Fibroblast of skin of left quadriceps (primary cell): ENCODE results near the gene ABCC1.
A peak's percentile ranks its signal among the peaks of the same experiment; 100 is the strongest.
"Not testable (repeated sequence)": the region's sequence is repeated elsewhere in the genome, so short reads cannot be mapped to it uniquely, and the experiment has no call there.

Experiments used
- DNase-seq, 2 experiments: peaks; one replicate each; pipeline ENCODE4 v3.0.0-alpha.2; 2013; ENCODE audit warnings: low read depth in 2 of 2

The ABCC1 gene

GRCh38 chr16:16082255-16082654, 132.8 kb downstream of the ABCC1 start:
- no peak for DNase-seq

DNA sequence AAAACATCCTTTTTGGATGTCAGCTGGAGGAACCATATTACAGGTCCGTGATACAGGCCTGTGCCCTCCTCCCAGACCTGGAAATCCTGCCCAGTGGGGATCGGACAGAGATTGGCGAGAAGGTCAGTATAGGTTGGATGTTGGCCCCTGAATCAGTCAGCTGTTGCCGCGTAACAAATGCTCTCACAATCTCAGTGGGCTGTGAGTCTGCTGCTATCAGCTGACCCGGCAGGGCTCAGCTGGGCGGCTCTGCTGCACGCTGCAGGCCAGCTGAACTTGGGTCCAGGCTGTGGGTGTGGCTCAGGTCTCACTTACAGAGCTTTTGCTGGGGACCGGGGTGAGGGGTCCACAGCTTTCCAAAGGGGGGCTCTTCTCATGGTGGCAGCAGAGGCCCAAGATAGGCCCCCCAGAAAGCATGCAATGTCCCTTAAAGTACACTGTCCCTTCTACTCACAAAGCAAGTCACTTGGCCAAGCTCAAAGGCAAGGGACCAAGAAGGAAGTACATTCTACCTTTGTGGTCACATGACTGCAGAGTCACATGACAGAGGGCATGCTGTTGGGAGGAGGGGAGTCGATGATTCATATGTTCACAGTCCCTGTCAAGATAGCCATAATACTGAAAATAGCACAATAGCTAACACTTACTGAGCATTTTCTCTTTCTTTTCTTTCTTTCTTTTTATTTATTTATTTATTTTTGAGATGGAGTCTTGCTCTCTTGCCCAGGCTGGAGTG, 134.2 kb downstream of the ABCC1 start:
- no peak for DNase-seq

GRCh38 chr16:16084874-16085273, 135.5 kb downstream of the ABCC1 start:
- DNase-seq = no peak

DNA sequence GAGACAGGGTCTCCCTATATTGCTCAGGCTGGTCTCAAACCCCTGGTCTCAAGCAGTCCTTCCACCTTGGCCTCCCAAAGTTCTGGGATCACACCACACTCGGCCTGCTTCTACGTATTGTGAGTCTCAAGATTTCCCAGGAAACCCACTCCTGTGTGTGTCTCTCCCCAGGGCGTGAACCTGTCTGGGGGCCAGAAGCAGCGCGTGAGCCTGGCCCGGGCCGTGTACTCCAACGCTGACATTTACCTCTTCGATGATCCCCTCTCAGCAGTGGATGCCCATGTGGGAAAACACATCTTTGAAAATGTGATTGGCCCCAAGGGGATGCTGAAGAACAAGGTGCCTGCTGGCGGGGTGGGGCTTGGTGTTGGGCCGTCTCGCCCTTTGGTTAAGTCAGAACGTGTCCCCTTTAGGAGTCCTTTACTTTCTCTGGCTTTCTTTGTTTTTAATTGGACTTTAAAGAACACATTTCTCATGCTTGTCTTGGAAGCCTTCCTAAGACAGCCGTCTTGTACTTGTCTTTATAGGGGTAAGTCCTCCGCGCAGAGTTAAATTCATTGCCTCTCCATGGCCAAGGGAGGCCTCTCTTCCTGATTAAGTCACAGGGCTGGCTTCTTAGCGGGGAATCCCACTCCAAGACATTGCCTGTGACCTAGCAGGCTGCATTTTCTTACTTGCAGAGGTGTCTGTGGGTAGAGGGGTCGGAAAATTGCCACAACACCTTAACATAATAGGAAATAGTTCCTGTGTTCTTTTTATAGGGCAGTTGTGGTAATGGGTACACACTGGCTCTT, 137.4 kb downstream of the ABCC1 start:
- no peak for DNase-seq

DNA sequence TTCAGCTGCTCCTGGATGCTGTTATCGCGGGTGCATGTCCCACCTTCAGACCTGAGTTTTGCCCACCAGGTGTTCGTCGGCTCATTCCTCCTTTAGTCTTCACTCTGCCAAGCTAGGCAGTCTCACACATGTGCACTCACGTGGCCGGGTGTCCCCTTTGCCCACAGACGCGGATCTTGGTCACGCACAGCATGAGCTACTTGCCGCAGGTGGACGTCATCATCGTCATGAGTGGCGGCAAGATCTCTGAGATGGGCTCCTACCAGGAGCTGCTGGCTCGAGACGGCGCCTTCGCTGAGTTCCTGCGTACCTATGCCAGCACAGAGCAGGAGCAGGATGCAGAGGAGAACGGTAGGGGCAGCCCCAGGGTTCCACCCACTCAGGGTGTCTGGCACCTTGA, 140.8 kb downstream of the ABCC1 start:
- no peak for DNase-seq

DNA sequence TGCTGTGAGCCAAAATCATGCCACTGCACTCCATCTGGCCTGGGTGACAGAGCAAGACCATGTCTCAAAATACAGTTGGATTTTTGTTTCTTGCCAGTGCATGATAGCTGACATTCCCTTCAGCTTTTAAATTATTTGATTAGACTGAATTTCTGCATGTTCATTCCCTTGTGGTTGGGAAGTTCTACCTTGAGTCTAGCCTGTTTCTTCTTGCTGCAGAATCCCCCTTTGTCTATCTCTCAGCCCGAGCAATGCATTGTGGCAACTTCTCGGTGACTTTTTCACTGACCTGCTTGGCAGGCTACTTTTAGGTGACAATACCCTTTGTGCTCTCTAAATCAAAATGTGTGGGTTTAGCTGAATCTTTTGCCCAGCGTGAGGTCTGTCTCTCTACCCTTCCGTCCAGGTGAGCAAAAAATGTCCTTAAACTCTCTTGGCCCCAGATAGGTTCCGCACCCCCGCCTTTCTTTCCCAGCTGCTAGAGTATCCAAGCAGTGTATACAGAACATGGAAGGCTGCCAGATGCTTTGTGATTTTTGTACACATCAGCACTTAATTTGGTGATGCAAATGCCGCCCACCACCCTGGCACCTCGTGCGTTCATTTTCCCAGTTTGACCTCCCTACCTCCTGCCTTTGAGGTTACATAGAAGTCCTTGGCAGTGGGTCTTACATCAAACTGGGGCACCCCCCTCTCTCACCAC, 143.7 kb downstream of the ABCC1 start:
- DNase-seq = no peak

- DNase-seq = no peak
These were observed 144.4 kb downstream of the ABCC1 start for GRCh38 chr16:16093628-16094332.

GRCh38 chr16:16095646-16096045, 146.2 kb downstream of the ABCC1 start:
- DNase-seq = no peak

DNA sequence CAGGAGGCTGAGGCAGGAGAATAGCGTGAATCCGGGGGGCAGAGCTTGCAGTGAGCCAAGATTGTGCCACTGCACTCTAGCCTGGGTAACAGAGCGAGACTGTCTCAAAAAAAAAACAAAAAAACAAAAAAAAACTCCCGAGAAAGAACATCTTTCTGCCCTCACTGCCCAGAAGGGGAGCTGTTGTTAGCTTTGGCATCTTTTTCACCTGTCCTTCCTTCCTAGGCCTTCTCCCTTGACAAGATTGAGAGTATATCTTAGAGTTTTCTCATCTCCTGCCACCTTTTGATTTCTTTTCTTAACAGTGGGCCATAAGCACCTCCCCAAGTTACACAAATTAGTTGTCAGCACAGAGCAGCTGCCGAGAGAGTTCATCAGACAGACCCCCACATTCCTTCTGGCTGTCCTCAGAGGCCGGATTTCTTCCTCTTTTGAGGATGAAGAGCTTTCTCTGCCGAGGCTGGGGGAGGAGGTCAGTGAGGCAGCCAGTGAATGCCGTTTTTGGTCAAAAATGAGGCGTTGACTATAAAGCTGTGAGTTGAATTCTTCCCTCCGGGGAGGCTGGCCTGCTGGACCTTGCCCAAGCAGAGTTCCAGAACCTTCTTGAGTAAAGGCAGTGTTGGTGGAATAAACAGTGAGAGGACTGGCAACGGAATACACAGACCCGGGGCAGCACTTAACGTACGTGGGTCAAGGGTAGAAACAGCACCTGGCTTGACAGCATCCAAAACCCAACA, 146.9 kb downstream of the ABCC1 start:
- DNase-seq = peak; percentile 32 to 47

DNA sequence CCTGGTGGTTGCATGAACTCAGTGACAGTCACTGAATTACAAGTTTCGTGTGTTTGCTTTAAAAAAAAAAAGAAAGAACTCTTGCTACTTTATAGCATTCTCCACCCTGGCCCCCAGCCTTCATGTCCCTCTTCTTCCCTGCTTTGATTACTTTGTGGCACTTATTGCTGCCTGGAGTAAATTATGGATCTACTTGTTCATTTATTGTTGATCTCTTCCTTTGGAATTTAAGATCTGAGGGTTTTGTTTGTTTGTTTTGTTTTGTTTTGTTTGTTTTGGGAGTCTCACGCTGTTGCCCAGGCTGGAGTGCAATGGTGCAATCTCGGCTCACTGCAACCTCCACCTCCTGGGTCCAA, 147.4 kb downstream of the ABCC1 start:
- no peak for DNase-seq

DNA sequence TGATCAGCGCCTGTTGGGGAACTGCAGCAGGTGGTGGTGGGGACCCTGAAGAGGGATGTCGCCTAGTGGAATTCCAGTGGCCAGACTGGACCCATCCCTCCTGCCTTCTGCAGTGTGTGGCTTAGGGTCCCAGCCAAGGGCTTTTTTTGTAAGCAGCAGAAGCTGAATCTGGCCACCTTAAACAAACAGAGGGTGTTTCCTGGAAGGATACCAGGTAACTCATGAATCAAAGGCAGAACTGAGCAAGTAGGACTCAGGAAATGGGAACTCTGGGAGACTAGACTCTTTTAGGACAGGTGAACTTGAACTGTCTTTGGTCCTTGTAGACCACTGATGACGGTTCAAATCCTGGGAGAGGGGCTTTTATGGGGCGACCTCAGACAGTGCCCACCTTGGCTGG, 149.9 kb downstream of the ABCC1 start:
- no peak for DNase-seq

DNA sequence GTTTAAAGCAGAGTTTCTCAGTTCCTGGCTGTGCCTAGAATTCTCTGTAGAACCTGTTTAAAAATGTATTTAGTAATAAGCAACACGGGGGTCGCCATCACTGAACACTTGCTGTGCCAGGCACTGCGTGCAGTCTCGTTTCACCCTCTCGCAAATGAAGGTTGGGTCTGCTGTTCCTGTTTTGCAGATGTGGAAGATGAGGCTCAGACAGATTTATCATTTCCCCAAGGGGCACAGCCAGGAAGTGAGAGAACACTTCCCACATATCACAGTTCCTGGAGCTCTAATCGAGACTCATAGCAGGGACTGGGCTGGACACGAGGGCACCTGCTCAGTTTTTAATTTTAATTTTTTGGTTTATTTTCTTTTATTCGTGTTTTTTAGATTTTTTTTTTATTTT, 151.2 kb downstream of the ABCC1 start:
- no peak for DNase-seq

DNA sequence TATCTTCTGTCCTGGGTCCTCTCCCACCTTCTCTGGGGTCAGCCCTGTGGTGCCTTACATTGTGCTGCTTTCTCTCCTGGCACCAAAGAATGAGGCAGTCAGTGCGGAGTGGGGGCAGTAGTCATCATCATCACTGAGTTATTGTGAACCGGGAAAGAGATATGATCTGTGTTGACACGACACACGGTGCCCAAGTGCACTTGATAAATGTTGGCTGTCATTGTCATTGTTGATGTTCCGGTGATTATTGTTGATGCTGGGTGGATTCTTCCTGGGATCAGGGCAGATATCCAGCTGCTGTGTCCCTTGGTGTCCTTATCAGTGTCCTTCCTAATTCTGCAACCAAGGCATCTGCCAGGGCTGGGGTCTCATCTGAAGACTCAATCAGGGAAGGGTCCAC, 152.2 kb downstream of the ABCC1 start:
- DNase-seq = no peak

GRCh38 chr16:16102738-16103137, 153.3 kb downstream of the ABCC1 start:
- DNase-seq = no peak

DNA sequence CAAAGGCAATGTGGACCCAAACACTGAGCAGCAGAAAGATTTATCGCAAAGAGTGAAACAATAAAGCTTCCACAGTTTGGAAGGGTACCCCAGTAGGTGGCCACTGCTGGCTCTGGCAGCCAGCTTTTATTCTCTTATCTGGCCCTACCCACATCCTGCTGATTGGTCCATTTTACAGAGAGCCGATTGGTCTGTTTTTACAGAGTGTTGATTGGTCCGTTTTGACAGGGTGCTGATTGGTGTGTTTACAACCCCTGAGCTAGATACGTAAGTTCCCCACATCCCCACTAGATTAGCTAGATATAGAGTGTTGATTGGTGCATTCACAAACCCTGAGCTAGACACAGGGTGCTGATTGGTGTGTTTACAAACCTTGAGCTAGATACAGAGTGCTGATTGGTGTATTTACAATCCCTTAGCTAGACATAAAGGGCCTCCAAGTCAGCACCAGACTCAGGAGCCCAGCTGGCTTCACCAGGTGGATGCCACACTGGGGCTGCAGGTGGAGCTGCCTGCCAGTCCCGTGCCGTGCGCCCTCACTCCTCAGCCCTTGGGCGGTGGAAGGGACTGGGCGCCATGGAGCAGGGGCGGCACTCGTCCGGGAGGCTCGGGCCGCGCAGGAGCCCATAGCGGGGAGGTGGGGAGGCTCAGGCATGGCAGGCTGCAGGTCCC, 154.9 kb downstream of the ABCC1 start:
- DNase-seq = not testable (repeated sequence)

DNA sequence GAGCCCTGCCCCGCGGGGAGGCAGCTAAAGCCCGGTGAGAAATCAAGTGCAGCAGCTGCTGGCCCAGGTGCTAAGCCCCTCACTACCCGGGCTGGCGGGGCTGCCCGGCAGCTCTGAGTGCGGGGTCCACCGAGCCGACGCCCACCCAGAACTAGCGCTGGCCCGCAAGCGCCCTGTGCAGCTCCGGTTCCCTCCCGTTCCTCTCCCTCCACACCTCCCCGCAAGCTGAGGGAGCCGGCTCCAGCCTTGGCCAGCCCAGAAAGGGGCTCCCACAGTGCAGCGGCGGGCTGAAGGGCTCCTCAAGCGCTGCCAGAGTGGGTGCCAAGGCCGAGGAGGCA, 155.4 kb downstream of the ABCC1 start:
- not testable (repeated sequence) for DNase-seq

- no peak for DNase-seq
These were observed 156.2 kb downstream of the ABCC1 start for GRCh38 chr16:16105646-16106045.

DNA sequence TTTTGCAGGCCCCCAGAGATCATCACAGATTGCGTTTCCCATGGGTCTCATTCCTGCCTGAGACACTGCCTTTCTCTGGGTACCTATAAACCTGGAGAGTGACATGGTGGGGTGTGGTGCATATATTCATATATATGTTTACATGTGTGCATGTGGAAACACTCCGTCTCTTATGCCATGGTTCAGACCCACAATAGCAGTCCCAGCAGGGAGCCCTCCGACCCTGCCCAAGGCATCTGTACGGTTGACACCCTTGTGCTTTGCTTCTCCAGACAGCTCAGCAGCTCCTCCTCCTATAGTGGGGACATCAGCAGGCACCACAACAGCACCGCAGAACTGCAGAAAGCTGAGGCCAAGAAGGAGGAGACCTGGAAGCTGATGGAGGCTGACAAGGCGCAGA, 157.1 kb downstream of the ABCC1 start:
- DNase-seq = no peak

DNA sequence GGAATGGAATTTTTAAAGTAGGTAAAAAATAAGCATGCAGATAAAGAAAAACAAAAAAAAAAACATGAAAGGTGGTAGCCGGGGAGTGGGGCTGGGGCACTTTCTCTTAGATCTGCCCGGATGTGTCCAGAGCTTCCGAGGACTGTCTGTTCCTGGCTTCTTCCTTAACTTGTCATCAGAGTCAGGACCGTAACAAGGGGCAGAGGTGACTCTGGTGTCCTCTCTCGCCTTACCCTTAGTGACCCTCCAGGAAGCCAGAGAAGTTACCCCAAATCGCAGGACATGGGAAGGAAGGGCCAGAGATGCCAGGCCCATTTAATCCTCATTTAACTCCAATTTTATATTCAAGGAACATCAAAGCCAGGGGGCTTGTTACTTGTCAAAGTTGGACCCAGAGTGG, 158.4 kb downstream of the ABCC1 start:
- DNase-seq = no peak

DNA sequence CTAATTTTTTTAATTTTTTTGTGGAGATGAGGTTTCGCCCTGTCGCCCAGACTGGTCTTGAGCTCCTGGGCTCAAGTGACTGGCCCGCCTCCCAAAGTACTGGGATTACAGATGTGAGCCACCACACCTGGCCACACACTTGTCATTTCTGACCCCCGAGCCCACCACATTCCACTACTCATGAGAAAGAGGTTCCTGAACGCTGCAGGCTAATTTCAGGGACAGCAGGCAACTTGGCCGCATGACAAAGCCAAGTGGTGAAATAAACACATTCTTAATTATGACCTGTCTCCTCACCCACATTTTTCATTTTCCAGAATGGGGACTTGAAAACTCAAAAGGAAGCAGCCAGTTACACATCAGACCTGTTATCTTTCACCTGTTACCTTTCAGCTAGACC, 159.3 kb downstream of the ABCC1 start:
- no peak for DNase-seq
